Liver (tissue), 9 donors: ENCODE data around the gene FAM83G. TPM values are rescaled to one million over a fixed set of nuclear protein-coding genes. Genes with fewer than 3 reads are reported as not detected.

Experiments
- DNase-seq: peaks from one replicate; pipeline ENCODE4 v3.0.0-alpha.2; 2017; ENCODE audit warnings: low spot score
- H3K27ac ChIP-seq, 2 donors: one replicate each; pipeline ENCODE4 v1.7.0; 2013; ENCODE audit warnings: inconsistent platforms in 2 of 2, low read length in 2 of 2, control low read depth in 1 of 2, low read depth in 1 of 2, mild to moderate bottlenecking in 1 of 2
- H3K27me3 ChIP-seq, 4 donors: one replicate each; pipeline versions ENCODE4 v1.6.1 to v1.7.0; 2013; ENCODE audit warnings: low read length in 3 of 4, inconsistent platforms in 1 of 4, mild to moderate bottlenecking in 1 of 4, moderate library complexity in 1 of 4; ENCODE audit not compliant: control insufficient read depth in 4 of 4, insufficient read depth in 4 of 4
- H3K36me3 ChIP-seq, 4 donors: one replicate each; pipeline versions ENCODE4 v1.6.1 to v1.7.0; 2013; ENCODE audit warnings: low read length in 3 of 4, mild to moderate bottlenecking in 3 of 4, low read depth in 1 of 4, moderate library complexity in 1 of 4; ENCODE audit not compliant: control insufficient read depth in 4 of 4, insufficient read depth in 3 of 4
- H3K4me1 ChIP-seq, 4 donors: one replicate each; pipeline versions ENCODE4 v1.6.1 to v1.7.0; 2013; ENCODE audit warnings: low read length in 3 of 4, mild to moderate bottlenecking in 3 of 4, moderate library complexity in 1 of 4; ENCODE audit not compliant: control insufficient read depth in 4 of 4, insufficient read depth in 4 of 4
- H3K4me3 ChIP-seq, 3 donors: one replicate each; pipeline versions ENCODE4 v1.6.1 to v1.7.0; 2013; ENCODE audit warnings: low read length in 3 of 3, control low read depth in 1 of 3, low read depth in 1 of 3, mild to moderate bottlenecking in 1 of 3
- H3K9ac ChIP-seq, 2 donors: one replicate each; pipeline ENCODE4 v1.7.0; 2013; ENCODE audit warnings: low read length in 2 of 2, mild to moderate bottlenecking in 2 of 2, moderate library complexity in 2 of 2, control low read depth in 1 of 2, low read depth in 1 of 2
- H3K9me3 ChIP-seq, 4 donors: one replicate each; pipeline versions ENCODE4 v1.6.1 to v1.7.0; 2013; ENCODE audit warnings: low read length in 3 of 4; ENCODE audit not compliant: control insufficient read depth in 4 of 4
- EGR1 ChIP-seq, 2 donors: IDR thresholded peaks; 2 replicates each; pipeline ENCODE4 v1.6.1; 2016 to 2018; ENCODE audit warnings: antibody characterized with exemption in 2 of 2, low read depth in 2 of 2
- FOXA1 ChIP-seq: IDR thresholded peaks from 2 replicates; pipeline ENCODE4 v1.6.1; 2016; ENCODE audit warnings: antibody characterized with exemption
- FOXA2 ChIP-seq: IDR thresholded peaks from 2 replicates; pipeline ENCODE4 v1.6.1; 2016; ENCODE audit warnings: antibody characterized with exemption
- HNF4A ChIP-seq, 2 donors: conservative IDR thresholded peaks; 2 replicates each; pipeline ENCODE4 v1.6.1; 2016; ENCODE audit warnings: antibody characterized with exemption in 2 of 2, mild to moderate bottlenecking in 2 of 2
- HNF4G ChIP-seq: IDR thresholded peaks from 2 replicates; pipeline ENCODE4 v1.6.1; 2016; ENCODE audit warnings: antibody characterized with exemption
- JUND ChIP-seq, 2 donors: IDR thresholded peaks; 2 replicates each; pipeline ENCODE4 v1.6.1; 2016; ENCODE audit warnings: antibody characterized with exemption in 2 of 2
- TAF1 ChIP-seq: conservative IDR thresholded peaks from 2 replicates; pipeline ENCODE4 v1.6.1; 2016; ENCODE audit warnings: antibody characterized with exemption, mild to moderate bottlenecking
- YY1 ChIP-seq: IDR thresholded peaks from 2 replicates; pipeline ENCODE4 v1.6.1; 2016; ENCODE audit warnings: antibody characterized with exemption, mild to moderate bottlenecking
- WGBS: extraction: QIAGEN DNeasy Blood & Tissue Kit; methylation state at CpG from one replicate; pipeline ENCODE4 v1.1.7; 2013; 5-methylcytosine and 5-hydroxymethylcytosine counted together
- polyA plus RNA-seq, 2 donors: library from polyadenylated mRNA; stranded (reverse) in 1 of 2; unstranded in 1 of 2; fragments of 200-250 nt in 1 of 2; fragments of >200 nt in 1 of 2; fragmentation: Nextera tagmentation in 1 of 2; extraction: Ambion mirVana in 1 of 2; gene quantifications; one replicate each; pipeline versions ENCODE4 v1.2.1 to v1.2.3, GENCODE V29; 2013 to 2015
- total RNA-seq, 2 donors: library from RNA; depleted of rRNA; stranded (reverse); fragments of >200 nt; gene quantifications; one replicate each; pipeline ENCODE4 v1.2.3, GENCODE V29; 2014
- TF ChIP-seq, protein P1 (sequence below): IDR thresholded peaks from 2 replicates; pipeline ENCODE4 v1.6.1; 2016; ENCODE audit warnings: antibody characterized with exemption
- TF ChIP-seq, protein P2 (sequence below): IDR thresholded peaks from 2 replicates; pipeline ENCODE4 v1.6.1; 2016; ENCODE audit warnings: antibody characterized with exemption, mild to moderate bottlenecking
- TF ChIP-seq, protein P3 (sequence below): fragments of 150-350 bp; IDR thresholded peaks from 2 replicates; pipeline ENCODE4 v1.5.1; 2017; ENCODE audit warnings: improper control_type of control experiment, low read depth, low read length; ENCODE audit not compliant: missing input control
- TF ChIP-seq, protein P4 (sequence below): IDR thresholded peaks from 2 replicates; pipeline ENCODE4 v1.6.1; 2016; ENCODE audit warnings: antibody characterized with exemption
- donor health status: healthy.
- donor health status: healthy.
- donor health status: healthy.
- donor health status: healthy.
- donor health status: healthy.

Gene FAM83G
- total and polyA plus RNA-seq, 4 donors = 5.2 to 25.0 (median 11.5) TPM

DNA sequence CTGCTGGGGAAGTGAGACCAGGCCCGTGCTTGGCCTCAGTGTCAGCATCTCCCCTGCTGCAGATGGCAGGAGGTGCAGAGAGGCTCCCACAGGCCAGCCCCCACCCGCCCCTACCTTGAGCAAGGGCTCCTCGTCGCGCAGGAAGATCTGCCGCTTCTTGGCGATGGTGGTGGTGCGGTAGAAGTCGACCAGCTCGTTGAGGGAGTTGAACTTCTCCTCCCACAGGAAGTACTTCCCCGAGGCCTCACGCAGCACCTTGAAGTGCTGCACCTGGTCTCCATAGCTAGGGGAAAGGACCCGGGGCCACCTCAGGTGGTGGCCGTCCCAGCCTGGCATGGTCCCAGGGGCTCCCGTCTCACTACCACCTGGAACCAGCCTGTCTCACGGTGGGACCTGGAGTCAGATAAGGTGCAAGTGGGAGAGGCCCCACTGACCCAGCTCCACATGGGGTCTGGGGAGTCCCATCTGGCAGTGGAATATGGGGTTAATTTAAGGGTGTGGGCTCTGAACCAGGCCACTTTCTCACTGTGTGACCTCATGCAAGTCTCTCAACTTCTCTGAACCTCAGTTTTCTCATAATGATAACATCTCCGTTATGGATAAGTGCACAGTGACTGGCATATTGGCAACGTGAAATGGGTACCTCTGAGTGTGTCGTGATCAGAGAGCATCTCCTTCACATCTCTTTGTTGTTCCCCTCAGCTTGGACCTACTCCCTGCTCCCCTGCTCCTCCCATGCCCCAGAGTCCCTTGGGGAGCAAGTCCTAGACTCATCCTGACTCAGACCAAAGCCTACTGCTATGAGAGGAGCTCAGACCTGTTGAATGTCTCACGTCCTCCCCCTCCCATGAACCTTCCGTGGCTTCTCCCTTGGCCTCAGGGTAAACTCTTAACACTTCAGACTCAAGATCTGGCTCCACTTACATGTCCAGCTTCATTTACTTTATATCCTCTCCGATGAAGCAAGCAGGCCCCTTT lies 19.8 kb upstream of the FAM83G start:
- Histone ChIP-seq H3K9ac (no peak overlapping the region), H3K4me3 (no peak overlapping the region), H3K36me3 (peaks cover 0 to 2% (median 0%) of the 10 kb centered on the region in 4 donors), H3K27ac (no peak overlapping the region), H3K4me1 (no peaks in the 10 kb centered on the region), H3K27me3 (no peaks in the 10 kb centered on the region), H3K9me3 (no peaks in the 10 kb centered on the region)
- TF ChIP-seq, protein P1, sequence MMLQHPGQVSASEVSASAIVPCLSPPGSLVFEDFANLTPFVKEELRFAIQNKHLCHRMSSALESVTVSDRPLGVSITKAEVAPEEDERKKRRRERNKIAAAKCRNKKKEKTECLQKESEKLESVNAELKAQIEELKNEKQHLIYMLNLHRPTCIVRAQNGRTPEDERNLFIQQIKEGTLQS = no peak
- TF ChIP-seq TAF1 (no peak), JUND (IDR thresholded peaks at IDR 0.05) (no peak), FOXA1 (no peak), EGR1 (IDR thresholded peaks at IDR 0.05; ENCODE audit: low read depth in 2 of 2) (no peak), HNF4A (conservative IDR thresholded peaks at IDR 0.05) (no peak), YY1 (no peak), FOXA2 (no peak)
- TF ChIP-seq, protein P2, sequence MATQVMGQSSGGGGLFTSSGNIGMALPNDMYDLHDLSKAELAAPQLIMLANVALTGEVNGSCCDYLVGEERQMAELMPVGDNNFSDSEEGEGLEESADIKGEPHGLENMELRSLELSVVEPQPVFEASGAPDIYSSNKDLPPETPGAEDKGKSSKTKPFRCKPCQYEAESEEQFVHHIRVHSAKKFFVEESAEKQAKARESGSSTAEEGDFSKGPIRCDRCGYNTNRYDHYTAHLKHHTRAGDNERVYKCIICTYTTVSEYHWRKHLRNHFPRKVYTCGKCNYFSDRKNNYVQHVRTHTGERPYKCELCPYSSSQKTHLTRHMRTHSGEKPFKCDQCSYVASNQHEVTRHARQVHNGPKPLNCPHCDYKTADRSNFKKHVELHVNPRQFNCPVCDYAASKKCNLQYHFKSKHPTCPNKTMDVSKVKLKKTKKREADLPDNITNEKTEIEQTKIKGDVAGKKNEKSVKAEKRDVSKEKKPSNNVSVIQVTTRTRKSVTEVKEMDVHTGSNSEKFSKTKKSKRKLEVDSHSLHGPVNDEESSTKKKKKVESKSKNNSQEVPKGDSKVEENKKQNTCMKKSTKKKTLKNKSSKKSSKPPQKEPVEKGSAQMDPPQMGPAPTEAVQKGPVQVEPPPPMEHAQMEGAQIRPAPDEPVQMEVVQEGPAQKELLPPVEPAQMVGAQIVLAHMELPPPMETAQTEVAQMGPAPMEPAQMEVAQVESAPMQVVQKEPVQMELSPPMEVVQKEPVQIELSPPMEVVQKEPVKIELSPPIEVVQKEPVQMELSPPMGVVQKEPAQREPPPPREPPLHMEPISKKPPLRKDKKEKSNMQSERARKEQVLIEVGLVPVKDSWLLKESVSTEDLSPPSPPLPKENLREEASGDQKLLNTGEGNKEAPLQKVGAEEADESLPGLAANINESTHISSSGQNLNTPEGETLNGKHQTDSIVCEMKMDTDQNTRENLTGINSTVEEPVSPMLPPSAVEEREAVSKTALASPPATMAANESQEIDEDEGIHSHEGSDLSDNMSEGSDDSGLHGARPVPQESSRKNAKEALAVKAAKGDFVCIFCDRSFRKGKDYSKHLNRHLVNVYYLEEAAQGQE = no peak
- TF ChIP-seq, protein P3, sequence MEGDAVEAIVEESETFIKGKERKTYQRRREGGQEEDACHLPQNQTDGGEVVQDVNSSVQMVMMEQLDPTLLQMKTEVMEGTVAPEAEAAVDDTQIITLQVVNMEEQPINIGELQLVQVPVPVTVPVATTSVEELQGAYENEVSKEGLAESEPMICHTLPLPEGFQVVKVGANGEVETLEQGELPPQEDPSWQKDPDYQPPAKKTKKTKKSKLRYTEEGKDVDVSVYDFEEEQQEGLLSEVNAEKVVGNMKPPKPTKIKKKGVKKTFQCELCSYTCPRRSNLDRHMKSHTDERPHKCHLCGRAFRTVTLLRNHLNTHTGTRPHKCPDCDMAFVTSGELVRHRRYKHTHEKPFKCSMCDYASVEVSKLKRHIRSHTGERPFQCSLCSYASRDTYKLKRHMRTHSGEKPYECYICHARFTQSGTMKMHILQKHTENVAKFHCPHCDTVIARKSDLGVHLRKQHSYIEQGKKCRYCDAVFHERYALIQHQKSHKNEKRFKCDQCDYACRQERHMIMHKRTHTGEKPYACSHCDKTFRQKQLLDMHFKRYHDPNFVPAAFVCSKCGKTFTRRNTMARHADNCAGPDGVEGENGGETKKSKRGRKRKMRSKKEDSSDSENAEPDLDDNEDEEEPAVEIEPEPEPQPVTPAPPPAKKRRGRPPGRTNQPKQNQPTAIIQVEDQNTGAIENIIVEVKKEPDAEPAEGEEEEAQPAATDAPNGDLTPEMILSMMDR = no peak
- TF ChIP-seq, protein P4, sequence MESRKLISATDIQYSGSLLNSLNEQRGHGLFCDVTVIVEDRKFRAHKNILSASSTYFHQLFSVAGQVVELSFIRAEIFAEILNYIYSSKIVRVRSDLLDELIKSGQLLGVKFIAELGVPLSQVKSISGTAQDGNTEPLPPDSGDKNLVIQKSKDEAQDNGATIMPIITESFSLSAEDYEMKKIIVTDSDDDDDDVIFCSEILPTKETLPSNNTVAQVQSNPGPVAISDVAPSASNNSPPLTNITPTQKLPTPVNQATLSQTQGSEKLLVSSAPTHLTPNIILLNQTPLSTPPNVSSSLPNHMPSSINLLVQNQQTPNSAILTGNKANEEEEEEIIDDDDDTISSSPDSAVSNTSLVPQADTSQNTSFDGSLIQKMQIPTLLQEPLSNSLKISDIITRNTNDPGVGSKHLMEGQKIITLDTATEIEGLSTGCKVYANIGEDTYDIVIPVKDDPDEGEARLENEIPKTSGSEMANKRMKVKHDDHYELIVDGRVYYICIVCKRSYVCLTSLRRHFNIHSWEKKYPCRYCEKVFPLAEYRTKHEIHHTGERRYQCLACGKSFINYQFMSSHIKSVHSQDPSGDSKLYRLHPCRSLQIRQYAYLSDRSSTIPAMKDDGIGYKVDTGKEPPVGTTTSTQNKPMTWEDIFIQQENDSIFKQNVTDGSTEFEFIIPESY = no peak
- no peak for DNase-seq
- WGBS = 92% methylated on average over 22 of the region's 22 CpGs

DNA sequence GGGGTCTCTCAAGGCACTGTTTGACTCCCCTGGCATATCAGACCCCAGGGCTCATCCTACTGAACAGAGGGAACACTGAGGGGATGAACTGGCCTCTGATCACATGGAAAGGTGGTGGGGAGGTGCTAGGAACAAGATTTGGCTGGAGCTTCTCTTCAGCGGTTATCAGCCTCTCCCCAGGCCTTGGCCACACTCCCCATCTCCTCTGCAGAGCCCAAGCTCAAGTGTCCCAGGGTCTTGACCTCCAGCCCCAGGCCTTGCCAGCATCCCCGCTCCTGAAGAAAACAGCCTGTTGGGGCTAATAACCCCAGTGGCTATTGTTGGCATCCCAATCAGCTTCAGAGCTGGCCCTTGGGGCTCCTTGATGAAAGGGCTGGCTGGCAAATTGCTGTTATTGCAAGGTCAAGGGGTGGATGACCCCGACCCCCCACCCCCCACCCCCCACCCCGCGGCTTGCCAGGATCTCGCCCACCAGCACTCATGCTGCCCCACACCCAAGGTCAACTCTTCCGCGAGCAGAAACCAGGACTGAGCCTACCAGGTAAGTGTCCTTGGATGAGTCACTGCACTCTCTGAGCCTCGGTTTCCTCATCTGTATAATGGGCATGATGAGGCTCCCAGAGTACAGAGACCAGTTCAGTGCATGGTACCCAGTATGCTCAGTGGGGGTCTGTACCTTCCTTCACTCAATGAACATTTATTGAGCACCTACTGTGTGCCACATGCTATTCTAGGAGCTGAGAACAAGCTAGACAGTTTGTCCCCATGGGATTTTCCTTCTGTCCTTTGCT lies 18.8 kb upstream of the FAM83G start:
- Histone ChIP-seq H3K36me3 (peaks cover 0 to 2% (median 0%) of the 10 kb centered on the region in 4 donors), H3K9me3 (no peaks in the 10 kb centered on the region), H3K4me3 (no peak overlapping the region), H3K4me1 (no peaks in the 10 kb centered on the region), H3K9ac (no peak overlapping the region), H3K27ac (no peak overlapping the region), H3K27me3 (no peaks in the 10 kb centered on the region)
- no peak for DNase-seq
- WGBS = 85% methylated on average over 9 of the region's 9 CpGs
- TF ChIP-seq TAF1 = no peak
- no peak for TF ChIP-seq HNF4G
- TF ChIP-seq, protein P4 = no peak
